ENCODE results near the gene TMEM144.

DNA sequence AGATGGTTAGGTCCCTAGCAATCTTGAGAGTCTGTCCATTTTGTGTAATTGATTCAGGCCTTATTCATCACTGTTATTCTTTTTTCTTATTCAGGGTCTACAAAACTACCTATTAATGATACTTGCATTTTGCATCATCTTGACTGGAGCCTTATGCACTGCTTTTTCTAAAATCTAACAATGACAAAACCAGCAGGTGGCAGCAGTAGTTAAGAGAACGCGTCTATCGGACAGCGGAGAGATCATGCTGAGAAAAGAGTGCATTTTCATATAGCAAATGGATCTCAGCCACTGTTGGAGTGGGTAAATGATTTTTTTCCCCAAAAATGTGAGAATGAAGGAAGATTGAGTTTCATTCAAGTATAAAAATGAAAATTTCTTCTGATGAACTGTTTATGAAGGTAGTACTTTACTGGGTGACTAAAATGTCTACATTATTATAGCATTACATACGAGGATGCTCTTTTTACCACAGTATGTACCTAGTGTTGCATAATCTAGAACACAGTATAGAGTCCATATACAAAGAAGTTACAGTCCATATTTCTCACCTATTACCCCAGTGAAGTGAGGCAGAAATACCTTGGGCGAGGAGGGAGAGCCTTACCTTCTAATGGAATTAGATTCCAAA lies 43.2 kb downstream of the TMEM144 start:
- no peak for TF ChIP-seq EZH2phosphoT487 (IDR thresholded peaks at IDR 0.05; ENCODE audit: insufficient read depth, low read depth)
- TF ChIP-seq EZH2 (IDR thresholded peaks at IDR 0.05; ENCODE audit: insufficient read depth, poor library complexity, severe bottlenecking): no peak

Data from GM23248 (cell line).